GM21360 (cell line): ENCODE data around the gene RFX2.
"Not testable (repeated sequence)": the region's sequence is repeated elsewhere in the genome, so short reads cannot be mapped to it uniquely, and the experiment has no call there.

Source experiments
- ATAC-seq: cut with Tn5 transposase; IDR thresholded peaks from one replicate; pipeline ENCODE4 v1.9.1; 2021; ENCODE audit warnings: mild to moderate bottlenecking, moderate library complexity; ENCODE audit not compliant: unreplicated experiment

Gene RFX2

DNA sequence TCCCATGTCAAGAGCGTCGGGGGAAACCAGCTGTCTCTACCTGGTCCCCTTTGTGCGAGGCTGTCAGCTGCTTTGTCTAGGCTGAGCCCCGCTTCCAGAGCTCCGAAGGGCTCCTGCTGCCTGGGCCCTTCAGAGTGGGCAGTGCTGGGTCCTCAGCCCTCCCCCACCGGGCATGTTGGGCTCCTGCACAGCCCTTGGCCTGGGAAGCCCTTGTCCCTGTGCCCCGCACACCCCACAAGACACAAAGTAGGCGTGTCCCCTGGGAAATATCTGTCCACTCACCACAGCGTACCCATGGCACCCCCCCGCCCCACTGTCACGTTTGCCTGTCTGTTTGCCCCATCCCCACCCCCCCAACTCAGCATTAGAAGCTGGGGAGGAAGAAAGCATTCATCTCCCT, 92.7 kb downstream of the RFX2 start:
- no peak for ATAC-seq

DNA sequence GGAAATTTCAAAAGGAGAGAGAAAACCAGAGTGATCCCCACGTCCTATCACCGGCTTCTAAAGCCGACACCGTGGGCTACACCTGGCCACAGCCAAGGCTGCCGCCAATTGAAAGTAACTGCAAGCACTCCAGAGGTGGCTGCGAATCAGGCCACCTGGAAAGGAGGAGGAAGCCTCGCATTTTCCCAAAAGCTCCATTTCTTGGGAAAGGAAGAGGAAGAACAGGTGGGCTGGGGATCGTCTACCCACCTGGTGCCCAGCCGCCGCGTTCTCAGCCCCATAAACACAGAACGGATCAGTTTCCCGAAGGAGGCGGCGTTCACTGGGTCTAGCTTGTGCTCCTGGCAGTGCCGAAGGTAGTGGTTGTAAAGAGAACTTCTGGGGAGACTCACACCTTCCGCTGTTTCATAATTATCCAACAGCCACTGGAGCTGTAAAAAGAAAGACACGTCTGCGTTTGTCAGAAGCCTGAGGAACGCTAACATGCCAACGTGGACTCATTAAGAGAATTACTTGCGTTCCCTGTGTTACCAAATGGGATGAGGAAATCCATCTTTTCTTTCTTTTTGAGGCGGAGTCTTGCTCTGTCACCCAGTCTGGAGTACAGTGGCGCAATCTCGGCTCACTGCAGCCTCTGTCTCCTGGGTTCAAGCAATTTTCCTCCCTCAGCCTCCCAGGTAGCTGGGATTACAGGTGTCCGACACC, 94.3 kb downstream of the RFX2 start:
- no peak for ATAC-seq

DNA sequence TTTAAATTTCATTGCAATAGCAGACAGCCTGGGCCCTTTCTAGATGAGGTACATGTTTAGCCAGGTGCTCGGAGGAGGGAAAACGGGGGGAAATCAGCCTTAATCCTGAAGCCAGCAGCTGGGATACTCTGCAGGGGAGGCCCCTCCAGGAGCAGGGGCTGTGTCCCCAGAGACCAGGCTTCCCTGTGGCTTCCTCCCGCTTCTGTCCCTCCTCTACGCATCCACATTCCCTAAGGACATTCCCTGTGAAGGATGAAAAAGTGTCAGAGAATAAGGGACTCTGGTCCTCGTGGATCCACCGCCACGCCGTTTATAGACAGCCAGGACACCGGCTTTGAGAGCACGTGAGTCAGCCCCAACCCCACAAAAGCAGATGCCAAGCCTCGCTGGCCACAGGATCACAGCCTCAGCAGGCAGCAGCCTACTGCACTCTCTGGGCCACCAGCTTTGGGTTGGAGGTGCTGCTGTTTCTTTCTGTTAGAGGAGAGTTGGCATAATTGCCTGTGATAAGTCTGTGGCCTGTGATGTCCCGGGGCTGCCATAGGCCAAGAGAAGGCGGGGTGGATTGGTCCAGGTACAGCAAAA, 95.7 kb downstream of the RFX2 start:
- ATAC-seq = no peak

DNA sequence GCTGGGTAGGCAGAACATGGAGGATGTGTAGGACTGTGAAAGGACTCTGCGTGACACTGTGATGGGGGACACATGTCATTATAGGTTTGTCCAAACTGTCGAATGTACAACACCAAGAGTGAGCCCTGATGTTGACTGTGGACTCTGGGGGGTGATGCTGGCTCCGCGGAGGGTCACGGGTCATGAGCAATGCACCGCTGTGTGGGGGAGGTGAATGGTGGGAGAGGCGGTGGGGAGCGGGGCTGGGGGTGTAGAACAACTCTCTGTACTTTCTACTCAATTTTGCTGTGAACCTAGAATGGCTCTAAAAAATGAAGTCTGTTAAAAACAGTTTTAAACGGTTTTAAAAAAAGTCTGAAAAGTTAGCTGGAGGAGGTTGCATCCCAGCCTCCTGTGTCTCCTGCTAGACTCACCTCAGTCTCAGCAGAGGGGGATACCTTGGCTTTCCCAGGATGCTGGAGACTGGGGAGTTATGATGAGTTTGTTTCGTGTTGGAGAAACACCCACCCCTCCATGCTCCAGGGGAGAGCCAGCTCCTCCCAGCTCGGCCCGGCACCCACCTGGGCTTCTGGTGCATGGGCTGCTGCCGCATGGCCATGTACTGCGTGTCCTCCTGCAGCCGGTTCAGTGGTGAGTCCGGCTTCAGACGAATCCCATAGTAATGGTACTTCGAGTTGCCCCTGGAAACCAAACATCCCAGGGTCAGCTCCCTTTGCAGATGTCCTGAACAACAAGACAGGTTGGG, 97.7 kb downstream of the RFX2 start:
- ATAC-seq = no peak

DNA sequence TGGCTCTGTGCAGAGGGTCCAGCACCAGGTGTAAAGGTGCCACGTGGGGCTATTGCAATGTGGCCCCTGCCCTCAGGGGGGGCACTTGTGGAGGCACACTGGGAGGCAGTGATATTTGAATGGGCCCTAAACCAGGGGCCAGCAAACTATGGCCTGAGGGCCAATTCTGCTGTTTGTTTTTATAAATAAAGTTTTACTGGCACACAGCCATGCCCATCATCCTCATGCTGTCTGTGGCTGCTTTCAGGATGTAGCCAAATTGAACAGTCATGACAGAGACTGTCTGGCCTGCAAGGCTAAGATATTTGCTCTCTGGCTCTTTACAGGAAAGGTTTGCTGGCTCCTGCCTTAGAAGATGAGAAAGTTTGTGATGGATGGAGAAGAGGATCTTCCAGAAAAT, 98.5 kb downstream of the RFX2 start:
- ATAC-seq = no peak

DNA sequence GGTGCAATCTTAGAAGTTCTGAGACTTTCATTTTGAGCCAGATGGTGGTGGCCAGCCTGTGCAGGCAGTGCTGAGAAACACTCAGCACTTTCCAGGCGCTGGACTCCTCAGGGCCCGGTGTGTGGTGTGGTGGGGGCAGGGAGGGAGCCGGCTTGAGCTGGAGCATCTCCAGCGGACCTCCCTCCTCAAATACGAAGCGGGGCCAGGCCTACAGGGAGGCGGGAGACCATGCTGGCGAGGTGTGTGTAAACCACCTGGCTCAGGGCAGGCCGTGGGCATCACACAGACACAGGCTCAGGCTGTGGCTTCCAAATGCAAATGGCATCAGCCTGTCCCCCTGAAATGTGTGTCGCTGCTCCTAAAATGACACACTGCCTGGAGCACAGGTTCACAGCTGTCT, 99.1 kb downstream of the RFX2 start:
- no peak for ATAC-seq

DNA sequence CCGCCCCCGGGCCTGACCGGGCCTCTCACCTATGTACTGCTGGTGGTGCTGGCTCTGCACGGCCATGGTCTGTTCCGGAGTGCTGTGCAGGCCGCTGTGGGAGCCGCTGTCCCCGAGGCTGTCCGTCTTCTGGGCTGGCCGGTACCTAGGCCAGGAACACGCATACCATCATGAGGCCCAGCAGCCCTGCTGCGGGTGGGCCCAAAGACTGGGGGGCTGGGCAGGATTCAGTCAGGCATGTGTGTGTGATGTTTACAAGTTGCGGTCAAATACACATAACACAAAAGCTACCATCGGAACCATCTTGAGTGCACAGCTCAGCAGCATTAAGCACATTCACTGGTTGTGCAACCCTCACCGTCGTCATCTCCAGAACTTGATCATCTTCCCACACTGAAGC, 100.2 kb downstream of the RFX2 start:
- no peak for ATAC-seq

DNA sequence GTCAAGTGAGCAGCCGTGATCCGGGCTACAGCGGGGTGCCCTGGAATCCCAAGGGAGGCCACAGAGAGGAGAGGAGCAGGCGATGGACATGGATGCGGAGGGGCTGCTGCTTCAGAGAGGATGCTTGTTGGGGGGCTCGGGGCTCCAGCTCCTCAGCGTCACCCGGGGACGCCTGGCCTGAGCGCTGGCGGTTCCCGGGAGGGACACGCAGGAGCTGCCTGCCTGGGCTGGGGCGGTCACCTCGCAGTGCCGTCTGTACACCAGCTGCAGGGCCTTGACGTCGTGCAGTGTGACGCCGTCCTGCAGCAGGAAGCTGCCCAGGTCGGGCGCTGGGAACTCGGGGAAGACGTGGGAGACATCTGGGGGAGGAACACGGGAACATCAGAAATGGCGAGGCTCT, 102.4 kb downstream of the RFX2 start:
- ATAC-seq = no peak

DNA sequence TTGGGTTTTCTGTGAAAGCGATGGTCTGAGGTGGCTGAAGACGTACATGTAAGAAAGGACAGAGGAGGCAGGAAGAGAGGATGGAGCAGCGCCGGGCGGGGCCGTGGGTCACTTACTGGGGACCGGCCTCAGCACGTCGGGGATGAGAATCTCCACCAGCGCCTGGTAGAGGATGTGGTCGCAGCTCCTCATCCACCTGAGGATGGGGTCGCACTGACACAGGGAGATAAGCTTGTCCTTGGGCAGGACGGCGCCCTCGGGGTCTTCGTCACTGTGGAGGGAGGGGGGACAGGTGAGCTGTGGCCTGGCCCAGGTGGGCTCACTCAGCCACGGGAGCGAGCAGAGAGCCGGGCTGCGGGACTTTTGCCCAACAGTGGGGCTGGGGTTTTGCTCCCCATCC, 103.4 kb downstream of the RFX2 start:
- ATAC-seq = no peak

DNA sequence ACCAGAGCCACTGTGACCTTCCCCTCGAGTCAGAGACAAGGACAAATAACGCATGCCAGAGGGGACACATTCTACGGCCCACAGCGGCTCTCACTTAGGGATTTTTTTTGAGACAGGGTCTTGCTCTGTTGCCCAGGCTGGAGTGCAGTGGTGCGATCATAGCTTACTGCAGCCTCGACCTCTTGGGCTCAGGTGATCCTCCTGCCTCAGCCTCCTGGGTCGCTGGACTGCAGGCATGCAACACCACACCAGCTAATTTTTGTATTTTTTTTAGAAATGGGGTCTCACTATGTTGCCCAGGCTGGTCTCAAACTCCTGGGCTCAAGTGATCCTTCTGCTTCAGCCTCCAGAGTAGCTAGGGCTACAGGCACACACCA, 104.2 kb downstream of the RFX2 start:
- ATAC-seq = not testable (repeated sequence)

DNA sequence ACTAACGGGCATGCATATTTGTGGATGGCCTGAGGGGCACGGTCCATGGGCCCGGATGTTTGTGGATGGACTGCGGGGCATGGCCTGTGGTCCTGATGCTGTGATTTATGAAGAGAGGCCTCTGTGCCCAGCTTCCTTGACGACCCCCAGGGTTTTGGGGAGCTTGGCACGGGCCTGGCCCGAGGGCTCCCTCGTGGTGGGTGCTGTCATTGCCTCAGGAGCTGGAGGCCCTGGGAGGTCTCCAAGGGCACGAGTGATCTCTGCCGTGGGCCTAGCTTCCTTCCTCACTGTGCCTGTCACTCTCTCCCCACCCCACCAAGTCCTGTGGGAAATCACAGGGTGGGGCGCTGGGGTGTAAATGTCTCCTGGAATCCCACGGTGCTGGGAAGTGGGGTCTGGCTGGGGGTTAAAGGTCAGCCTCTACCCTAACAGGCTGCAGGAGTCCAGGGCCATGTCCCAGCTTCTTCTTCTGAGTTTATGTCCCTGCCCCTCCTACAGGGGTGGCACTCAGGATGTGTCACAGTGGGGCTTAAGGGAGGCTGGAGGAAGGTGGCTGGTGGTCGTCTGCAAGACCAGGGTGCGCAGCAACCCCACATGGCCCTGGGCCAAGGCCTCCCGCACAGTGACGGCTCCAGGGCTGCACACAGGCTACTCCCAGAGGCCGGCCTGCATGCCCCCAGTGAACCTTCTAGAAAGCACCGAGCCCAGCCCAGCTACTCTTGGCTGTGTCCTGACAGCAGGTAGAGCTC, 104.8 kb downstream of the RFX2 start:
- ATAC-seq = no peak

DNA sequence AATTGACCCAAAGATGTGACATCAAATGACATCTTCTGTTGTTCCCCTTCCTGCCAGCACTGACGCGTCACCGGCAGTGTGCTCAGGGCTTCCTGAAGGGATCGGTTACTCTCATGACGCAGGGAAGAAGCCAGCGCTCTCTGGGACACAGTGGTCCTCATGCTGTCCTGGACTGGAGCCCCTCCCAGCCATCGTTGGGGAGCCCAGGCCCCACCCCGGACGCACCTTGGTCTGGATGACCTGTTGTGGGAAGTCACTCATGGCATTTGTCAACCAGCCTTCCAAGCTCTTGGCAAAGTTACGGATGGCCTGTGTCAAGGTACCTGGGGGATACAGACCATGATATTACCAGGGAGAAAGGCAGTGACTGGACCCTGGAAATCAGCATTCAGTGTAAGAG, 106.3 kb downstream of the RFX2 start:
- ATAC-seq = no peak

DNA sequence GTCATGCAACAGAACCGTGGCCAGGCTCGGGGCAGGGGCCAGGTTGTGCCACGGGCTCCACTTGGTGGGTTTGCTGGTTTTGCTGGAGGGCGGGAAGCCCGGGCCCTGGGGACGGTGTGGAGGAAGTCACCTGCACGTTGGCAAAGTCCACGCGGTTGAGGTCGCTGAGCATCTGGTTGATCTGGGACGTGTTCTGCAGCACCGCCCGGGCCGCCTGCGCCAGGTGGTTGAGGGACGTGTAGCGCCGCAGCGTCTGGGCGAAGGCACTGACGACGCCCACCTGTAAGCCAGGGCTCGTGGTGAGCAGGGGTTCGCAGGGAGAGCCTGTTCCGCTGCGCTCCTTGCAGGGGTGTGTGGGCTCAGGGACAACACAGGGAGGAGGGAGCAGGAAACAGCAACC, 107.7 kb downstream of the RFX2 start:
- no peak for ATAC-seq

DNA sequence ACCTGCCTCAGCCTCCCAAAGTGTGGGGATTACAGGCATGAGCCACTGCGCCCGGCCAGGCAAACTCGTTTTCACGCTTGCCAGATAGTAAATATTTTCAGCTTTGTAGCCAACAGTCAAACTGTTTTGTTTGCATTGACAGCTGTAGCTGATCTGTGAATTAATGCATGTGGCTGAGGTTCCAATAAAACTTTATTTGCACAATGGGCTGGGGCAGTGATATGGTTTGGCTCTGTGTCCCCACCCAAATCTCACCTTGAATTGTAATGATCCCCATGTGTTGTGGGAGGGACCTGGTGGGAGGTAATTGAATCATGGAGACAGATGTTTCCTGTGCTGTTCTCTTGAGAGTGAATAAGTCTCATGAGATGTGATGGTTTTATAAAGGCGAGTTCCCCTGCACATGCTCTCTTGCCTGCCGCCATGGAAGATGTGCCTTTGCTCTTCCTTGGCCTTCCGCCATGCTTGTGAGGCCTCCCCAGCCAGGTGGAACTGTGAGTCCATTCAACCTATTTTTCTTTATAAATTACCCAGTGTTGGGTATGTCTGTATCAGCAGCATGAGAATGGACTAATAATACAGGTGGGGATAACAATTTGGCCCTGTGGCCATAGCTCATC, 110.0 kb downstream of the RFX2 start:
- no peak for ATAC-seq

DNA sequence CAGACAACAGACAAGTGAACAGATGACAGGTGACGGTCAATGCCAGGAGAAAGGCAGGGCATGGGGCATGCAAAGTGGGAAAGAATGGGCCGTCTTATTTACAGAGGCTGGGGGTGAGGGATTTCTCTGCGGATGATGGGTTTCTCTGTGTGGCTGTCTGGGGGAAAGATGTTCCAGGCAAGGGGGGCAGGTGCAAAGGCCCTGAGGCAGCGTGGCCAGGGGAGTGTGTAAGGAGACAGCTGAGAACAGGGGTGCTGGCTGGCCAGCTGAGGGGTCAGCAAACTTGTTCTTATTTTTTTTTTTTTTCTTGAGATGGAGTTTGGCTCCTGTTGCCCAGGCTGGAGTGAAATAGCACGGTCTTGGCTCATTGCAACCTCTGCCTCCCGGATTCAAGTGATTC, 110.6 kb downstream of the RFX2 start:
- ATAC-seq = no peak

DNA sequence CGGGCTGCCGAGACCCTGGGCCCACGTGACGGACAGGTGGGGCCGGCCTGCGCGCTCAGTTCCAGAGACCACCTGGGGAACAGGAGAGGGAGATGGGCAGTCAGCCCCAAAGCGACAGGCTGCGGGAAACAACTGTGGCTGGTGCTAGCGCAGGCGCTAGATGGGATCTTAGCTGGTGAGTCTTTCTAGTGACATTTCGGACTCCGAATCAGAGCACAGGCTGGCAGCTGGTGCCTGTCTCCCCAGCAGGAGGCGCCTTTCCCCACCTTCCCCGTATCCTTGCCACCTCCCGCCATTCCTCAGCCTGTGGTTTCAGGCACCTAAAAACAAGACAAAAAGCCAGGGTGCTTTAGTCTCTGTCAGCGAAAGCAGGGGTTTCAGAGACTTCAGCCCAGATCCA, 112.9 kb downstream of the RFX2 start:
- ATAC-seq = no peak

DNA sequence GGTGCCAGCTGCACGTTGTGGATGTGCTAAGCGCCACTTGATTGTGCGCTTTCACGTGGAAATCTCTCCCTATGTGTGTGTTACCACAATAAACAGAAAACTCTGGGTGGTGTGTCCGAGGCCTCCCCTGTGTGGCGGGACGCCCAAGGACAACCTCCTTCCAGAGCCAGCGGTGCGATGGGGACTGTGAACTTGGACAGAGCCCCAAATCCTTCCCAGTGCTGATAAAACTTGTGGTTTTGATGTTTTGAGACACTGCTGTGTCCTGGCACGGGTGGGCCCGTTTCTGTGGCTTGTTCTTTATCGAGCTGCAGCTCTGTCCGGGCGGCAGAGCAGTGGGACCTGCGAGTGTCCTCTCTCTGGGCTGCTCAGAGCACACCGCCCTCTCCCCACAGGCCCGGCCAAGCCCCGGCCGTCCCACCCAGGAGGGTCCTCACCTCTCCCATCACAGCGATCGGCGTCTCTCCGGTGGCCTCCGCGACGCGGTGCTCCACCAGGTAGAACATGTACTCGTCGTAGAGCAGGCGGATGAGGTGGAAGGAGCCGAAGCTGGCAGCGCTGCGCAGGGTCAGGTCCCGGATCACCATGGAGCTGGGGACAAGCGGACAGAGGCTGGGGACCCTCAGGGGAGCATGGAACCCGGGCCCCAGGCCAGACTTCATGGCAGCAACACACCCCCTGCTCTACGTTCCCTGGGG, 113.5 kb downstream of the RFX2 start:
- ATAC-seq = no peak

DNA sequence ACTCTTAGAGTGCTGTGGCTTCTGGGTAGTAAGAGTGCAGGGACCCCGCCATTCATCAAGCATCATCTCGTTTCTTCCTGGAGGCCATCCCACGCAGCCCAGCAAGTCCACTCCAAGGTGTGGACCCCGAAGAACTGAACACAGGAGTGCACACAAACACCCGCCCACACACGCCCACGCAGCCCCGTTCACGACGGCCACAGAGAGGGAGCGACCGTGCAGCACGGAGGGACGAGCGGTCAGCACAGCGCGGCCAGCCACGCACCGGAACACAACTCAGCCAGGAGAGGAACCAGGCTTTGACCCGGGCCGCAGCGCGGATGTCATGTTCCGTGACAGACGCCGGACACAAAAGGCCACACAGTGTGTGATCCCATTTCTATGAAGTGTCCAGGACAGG, 114.2 kb downstream of the RFX2 start:
- ATAC-seq = no peak

DNA sequence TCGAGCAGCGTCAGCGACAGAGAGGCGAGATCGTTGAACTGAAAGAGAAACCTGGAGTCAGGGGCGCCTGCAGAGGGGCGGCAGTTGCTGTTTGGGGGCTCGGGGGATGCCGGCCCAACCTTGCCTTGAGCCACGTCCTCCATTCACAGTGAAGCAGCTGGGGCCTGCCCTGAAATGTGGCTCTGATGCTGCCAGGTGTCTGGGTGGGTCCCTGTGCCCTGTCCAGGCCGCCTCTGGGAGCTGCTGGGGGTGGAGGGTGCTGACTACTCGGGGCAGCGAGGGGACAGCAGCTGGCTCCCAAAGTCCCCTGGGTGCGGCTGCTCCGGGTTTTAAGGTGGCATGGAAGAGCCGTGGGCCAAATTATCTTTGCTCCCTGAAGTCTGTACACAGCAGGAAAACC, 114.7 kb downstream of the RFX2 start:
- no peak for ATAC-seq

DNA sequence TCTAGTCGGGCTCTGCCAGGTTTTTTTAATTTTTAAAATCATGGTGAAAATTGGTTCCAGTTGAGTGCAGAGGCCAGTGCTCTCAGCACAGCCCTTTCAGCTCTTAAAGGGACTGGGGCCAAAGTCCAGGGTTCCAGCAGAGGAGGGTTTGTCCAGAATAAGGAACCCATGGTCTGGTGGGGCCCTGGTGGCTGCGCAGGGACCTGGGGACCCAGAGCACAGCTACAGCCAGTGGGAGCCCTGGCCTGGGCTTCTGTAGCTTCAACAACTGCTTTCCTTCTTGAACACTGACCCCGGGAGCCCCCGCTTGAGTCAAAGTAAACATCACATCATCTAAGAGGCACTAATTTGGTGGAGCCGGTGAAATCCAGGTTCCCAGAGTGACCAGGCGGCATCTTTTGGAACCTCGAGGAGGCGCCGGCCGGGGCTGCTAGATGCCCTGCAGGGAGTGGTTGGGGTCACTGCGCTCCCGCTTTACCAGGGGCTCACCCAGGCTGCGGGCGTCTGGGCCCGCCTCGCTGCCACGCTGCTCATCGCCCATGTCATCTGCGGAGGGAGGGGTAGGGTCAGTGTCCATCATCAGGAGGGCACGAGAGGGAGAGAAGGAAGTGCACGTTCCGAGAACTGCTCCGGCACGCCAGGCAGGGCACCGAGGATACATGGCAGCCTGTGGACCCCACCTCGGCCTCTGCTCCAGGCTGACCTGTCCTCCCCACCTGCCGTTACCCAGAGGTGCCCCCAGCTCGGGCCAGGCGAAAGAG, 115.7 kb downstream of the RFX2 start:
- no peak for ATAC-seq
